GM19043 (cell line): ENCODE data around the gene SLC1A7.
"Not testable (repeated sequence)": the region's sequence is repeated elsewhere in the genome, so short reads cannot be mapped to it uniquely, and the experiment has no call there.

Source experiments
- ATAC-seq: cut with Tn5 transposase; IDR thresholded peaks from one replicate; pipeline ENCODE4 v1.9.1; 2021; ENCODE audit warnings: low read depth; ENCODE audit not compliant: unreplicated experiment

The SLC1A7 gene

GRCh38 chr1:53142226-53142853 lies at the start of gene SLC1A7:
SLC1A7 (minus strand) TSS chr1:53142638; CDS start chr1:53142449, 189 bp downstream.
- no peak for ATAC-seq

GRCh38 chr1:53190210-53190611 lies 47.8 kb upstream of the SLC1A7 start:
- no peak for ATAC-seq

- ATAC-seq = no peak
Measured at GRCh38 chr1:53189061-53189460, 46.6 kb upstream of the SLC1A7 start.

- no peak for ATAC-seq
Measured at GRCh38 chr1:53188099-53188498, 45.7 kb upstream of the SLC1A7 start.

- ATAC-seq = no peak
Measured at GRCh38 chr1:53187401-53187800, 45.0 kb upstream of the SLC1A7 start.

GRCh38 chr1:53186533-53186932 lies 44.1 kb upstream of the SLC1A7 start:
- ATAC-seq = no peak

- ATAC-seq = not testable (repeated sequence)
Measured at GRCh38 chr1:53185955-53186297, 43.5 kb upstream of the SLC1A7 start.

GRCh38 chr1:53183095-53183990 lies 40.9 kb upstream of the SLC1A7 start:
- no peak for ATAC-seq

GRCh38 chr1:53182716-53183094 lies 40.3 kb upstream of the SLC1A7 start:
- ATAC-seq = no peak

GRCh38 chr1:53182111-53182593 lies 39.7 kb upstream of the SLC1A7 start:
- no peak for ATAC-seq

GRCh38 chr1:53180951-53181350 lies 38.5 kb upstream of the SLC1A7 start:
- no peak for ATAC-seq

GRCh38 chr1:53180226-53180625 lies 37.8 kb upstream of the SLC1A7 start:
- no peak for ATAC-seq

- no peak for ATAC-seq
Measured at GRCh38 chr1:53176452-53177208, 34.2 kb upstream of the SLC1A7 start.

GRCh38 chr1:53174971-53175913 lies 32.8 kb upstream of the SLC1A7 start:
- no peak for ATAC-seq

- ATAC-seq = no peak
Measured at GRCh38 chr1:53172426-53173128, 30.1 kb upstream of the SLC1A7 start.

- ATAC-seq = no peak
Measured at GRCh38 chr1:53166912-53167311, 24.5 kb upstream of the SLC1A7 start.

- ATAC-seq = no peak
Measured at GRCh38 chr1:53166366-53166765, 23.9 kb upstream of the SLC1A7 start.

GRCh38 chr1:53165408-53165961 lies 23.0 kb upstream of the SLC1A7 start:
- ATAC-seq = no peak

GRCh38 chr1:53163291-53163768 lies 20.9 kb upstream of the SLC1A7 start:
- ATAC-seq = no peak
